GM23338 (cell line): ENCODE data around the gene HIVEP2. TPM values are rescaled to one million over a fixed set of nuclear protein-coding genes. Genes with fewer than 3 reads are reported as not detected.

Experiments used
- ATAC-seq: fragments of 200-7000 bp; cut with Tn5 transposase; 3 replicates; pipeline ENCODE4 v1.9.1; 2020
- DNase-seq: peaks from one replicate; pipeline ENCODE4 v3.0.0-alpha.2; 2015; ENCODE audit warnings: low spot score
- H2AFZ ChIP-seq: fragments of 200-600 bp; sonication (generic); 2 replicates; pipeline ENCODE4 v1.8.0; 2016; ENCODE audit warnings: antibody characterized with exemption, mild to moderate bottlenecking, moderate library complexity
- H3F3A ChIP-seq: fragments of 200-600 bp; sonication (generic); replicated peaks from 2 replicates; pipeline ENCODE4 v1.8.0; 2017; ENCODE audit warnings: antibody characterized with exemption, mixed run types, low read depth
- H3K27ac ChIP-seq: fragments of 200-600 bp; sonication (generic); 2 replicates; pipeline ENCODE4 v1.6.1; 2016; ENCODE audit warnings: low read depth
- H3K27me3 ChIP-seq: fragments of 200-600 bp; sonication (generic); 2 replicates; pipeline ENCODE4 v1.8.0; 2016; ENCODE audit warnings: mild to moderate bottlenecking, mixed run types, moderate library complexity; ENCODE audit not compliant: insufficient read depth
- H3K36me3 ChIP-seq: fragments of 200-600 bp; sonication (generic); 2 replicates; pipeline ENCODE4 v1.8.0; 2016; ENCODE audit warnings: mild to moderate bottlenecking; ENCODE audit not compliant: insufficient read depth
- H3K4me1 ChIP-seq: fragments of 200-600 bp; sonication (generic); 2 replicates; pipeline ENCODE4 v1.8.0; 2016; ENCODE audit warnings: mild to moderate bottlenecking, moderate library complexity; ENCODE audit not compliant: insufficient read depth
- H3K4me2 ChIP-seq: fragments of 200-600 bp; sonication (generic); 2 replicates; pipeline ENCODE4 v1.7.1; 2017; ENCODE audit warnings: mixed run types
- H3K4me3 ChIP-seq: fragments of 200-600 bp; sonication (generic); 2 replicates; pipeline ENCODE4 v1.6.1; 2016; ENCODE audit warnings: mixed run types
- H3K79me2 ChIP-seq: fragments of 200-600 bp; sonication (generic); replicated peaks from 2 replicates; pipeline ENCODE4 v1.8.0; 2017; ENCODE audit warnings: mild to moderate bottlenecking; ENCODE audit not compliant: insufficient read depth
- H3K9me2 ChIP-seq: fragments of 200-600 bp; sonication (generic); 2 replicates; pipeline ENCODE4 v1.8.0; 2017; ENCODE audit not compliant: insufficient read depth
- H4K20me1 ChIP-seq: fragments of 200-600 bp; sonication (generic); replicated peaks from 2 replicates; pipeline ENCODE4 v1.8.0; 2017; ENCODE audit warnings: mild to moderate bottlenecking; ENCODE audit not compliant: insufficient read depth
- H3K27ac Mint-ChIP-seq: 2 replicates; pipeline ENCODE4 v1.8.0; 2020; ENCODE audit warnings: inconsistent platforms, mild to moderate bottlenecking, moderate library complexity, mixed read lengths
- H3K27me3 Mint-ChIP-seq: 3 replicates; pipeline ENCODE4 v1.8.0; 2022; ENCODE audit warnings: low read depth, mild to moderate bottlenecking, moderate library complexity, mixed read lengths, inconsistent platforms; ENCODE audit not compliant: insufficient read depth, poor library complexity
- H3K36me3 Mint-ChIP-seq: 3 replicates; pipeline ENCODE4 v1.8.0; 2021; ENCODE audit warnings: low read depth, mild to moderate bottlenecking, inconsistent platforms, moderate library complexity, mixed read lengths
- H3K4me1 Mint-ChIP-seq: 3 replicates; pipeline ENCODE4 v1.8.0; 2020; ENCODE audit warnings: mild to moderate bottlenecking, inconsistent platforms, mixed read lengths
- H3K4me3 Mint-ChIP-seq: 3 replicates; pipeline ENCODE4 v1.8.0; 2021; ENCODE audit warnings: moderate library complexity, mild to moderate bottlenecking, inconsistent platforms, mixed read lengths
- H3K9me3 Mint-ChIP-seq: 3 replicates; pipeline ENCODE4 v1.8.0; 2020; ENCODE audit warnings: moderate library complexity, mild to moderate bottlenecking, inconsistent platforms, mixed read lengths
- CREB1 ChIP-seq: fragments of 250-450 bp; sonication (Bioruptor Pico); IDR thresholded peaks from 2 replicates; pipeline ENCODE4 v1.5.0; 2020; ENCODE audit warnings: low read depth, mild to moderate bottlenecking, moderate library complexity
- EZH2 ChIP-seq: fragments of 200-600 bp; sonication (generic); IDR thresholded peaks from one replicate; pipeline ENCODE4 v1.8.0; 2017; ENCODE audit warnings: antibody characterized with exemption, mild to moderate bottlenecking, low read depth; ENCODE audit not compliant: unreplicated experiment
- EZH2phosphoT487 ChIP-seq: fragments of 200-600 bp; sonication (generic); IDR thresholded peaks from one replicate; pipeline ENCODE4 v1.8.1; 2018; ENCODE audit warnings: antibody characterized with exemption; ENCODE audit not compliant: unreplicated experiment
- JUNB ChIP-seq: IDR thresholded peaks from one replicate; pipeline ENCODE4 v1.6.1; 2016; ENCODE audit warnings: antibody characterized with exemption; ENCODE audit not compliant: unreplicated experiment
- POLR2AphosphoS5 ChIP-seq: IDR thresholded peaks from 2 replicates; pipeline ENCODE4 v1.6.1; 2016; ENCODE audit warnings: antibody characterized with exemption, low read depth
- STAT1 ChIP-seq: IDR thresholded peaks from one replicate; pipeline ENCODE4 v1.6.1; 2016; ENCODE audit warnings: antibody characterized with exemption; ENCODE audit not compliant: unreplicated experiment
- ZNF114 ChIP-seq: fragments of 250-450 bp; sonication (Bioruptor Pico); IDR thresholded peaks from 2 replicates; pipeline ENCODE4 v1.5.0; 2020; ENCODE audit warnings: mild to moderate bottlenecking, moderate library complexity
- ZNF331 ChIP-seq: fragments of 250-450 bp; sonication (Bioruptor Pico); IDR thresholded peaks from 2 replicates; pipeline ENCODE4 v1.5.0; 2020; ENCODE audit warnings: low read depth, mild to moderate bottlenecking, moderate library complexity
- long read RNA-seq: library from polyadenylated mRNA; unstranded; transcript quantifications from one replicate; pipeline ENCODE4 v2.0.0, GENCODE V29; 2020; ENCODE audit not compliant: unreplicated experiment
- polyA plus RNA-seq: library from polyadenylated mRNA; unstranded; fragments of >200 nt; fragmentation: Nextera tagmentation; extraction: Ambion mirVana; gene quantifications from 2 replicates; pipeline ENCODE4 v1.2.1, GENCODE V29; 2016
- total RNA-seq: library from RNA; depleted of rRNA; stranded (reverse); fragments of >200 nt; shearing (Covaris generic); gene quantifications from 2 replicates; pipeline ENCODE4 v1.2.3, GENCODE V29; 2014; rRNA removed
- TF ChIP-seq, protein P1 (sequence below): IDR thresholded peaks from one replicate; pipeline ENCODE4 v1.6.1; 2018; ENCODE audit warnings: antibody characterized with exemption; ENCODE audit not compliant: unreplicated experiment
- TF ChIP-seq, protein P2 (sequence below): IDR thresholded peaks from 2 replicates; pipeline ENCODE4 v1.6.1; 2016; ENCODE audit warnings: antibody characterized with exemption
- TF ChIP-seq, protein P3 (sequence below): fragments of 250-450 bp; sonication (Bioruptor Pico); IDR thresholded peaks from 2 replicates; pipeline ENCODE4 v1.5.0; 2020; ENCODE audit warnings: mild to moderate bottlenecking, moderate library complexity

The HIVEP2 gene, protein sequence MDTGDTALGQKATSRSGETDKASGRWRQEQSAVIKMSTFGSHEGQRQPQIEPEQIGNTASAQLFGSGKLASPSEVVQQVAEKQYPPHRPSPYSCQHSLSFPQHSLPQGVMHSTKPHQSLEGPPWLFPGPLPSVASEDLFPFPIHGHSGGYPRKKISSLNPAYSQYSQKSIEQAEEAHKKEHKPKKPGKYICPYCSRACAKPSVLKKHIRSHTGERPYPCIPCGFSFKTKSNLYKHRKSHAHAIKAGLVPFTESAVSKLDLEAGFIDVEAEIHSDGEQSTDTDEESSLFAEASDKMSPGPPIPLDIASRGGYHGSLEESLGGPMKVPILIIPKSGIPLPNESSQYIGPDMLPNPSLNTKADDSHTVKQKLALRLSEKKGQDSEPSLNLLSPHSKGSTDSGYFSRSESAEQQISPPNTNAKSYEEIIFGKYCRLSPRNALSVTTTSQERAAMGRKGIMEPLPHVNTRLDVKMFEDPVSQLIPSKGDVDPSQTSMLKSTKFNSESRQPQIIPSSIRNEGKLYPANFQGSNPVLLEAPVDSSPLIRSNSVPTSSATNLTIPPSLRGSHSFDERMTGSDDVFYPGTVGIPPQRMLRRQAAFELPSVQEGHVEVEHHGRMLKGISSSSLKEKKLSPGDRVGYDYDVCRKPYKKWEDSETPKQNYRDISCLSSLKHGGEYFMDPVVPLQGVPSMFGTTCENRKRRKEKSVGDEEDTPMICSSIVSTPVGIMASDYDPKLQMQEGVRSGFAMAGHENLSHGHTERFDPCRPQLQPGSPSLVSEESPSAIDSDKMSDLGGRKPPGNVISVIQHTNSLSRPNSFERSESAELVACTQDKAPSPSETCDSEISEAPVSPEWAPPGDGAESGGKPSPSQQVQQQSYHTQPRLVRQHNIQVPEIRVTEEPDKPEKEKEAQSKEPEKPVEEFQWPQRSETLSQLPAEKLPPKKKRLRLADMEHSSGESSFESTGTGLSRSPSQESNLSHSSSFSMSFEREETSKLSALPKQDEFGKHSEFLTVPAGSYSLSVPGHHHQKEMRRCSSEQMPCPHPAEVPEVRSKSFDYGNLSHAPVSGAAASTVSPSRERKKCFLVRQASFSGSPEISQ (N-terminal part only)
- 6.6 and 7.4 TPM in 2 replicates for total RNA-seq
- polyA plus RNA-seq = 1.5 and 1.6 TPM in 2 replicates
- long read RNA-seq, partial matches to known transcripts = 0 of 3 reads
- long read RNA-seq, other reads (novel, unspliced or antisense) = 3 of 3 reads

DNA sequence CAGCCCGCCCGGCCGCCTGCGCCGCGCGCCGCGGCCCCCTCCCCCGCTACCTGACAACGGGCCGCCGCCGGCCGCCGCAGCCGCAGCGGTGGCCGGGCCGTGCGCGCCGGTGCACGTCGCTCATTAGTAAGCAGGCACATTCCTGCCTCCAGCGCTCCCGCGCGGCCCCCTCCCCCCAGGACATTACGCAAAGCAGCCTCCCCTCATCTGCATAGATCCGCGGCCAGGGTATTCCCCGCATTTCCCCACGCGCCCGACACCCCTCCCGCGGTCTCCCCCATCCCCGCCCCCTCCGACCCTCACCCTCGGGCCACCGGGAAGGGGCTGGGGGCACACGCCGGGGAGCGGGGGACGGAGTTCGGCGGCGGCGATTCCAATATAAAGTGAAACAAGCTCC is at the start of gene HIVEP2:
Gene HIVEP2 (minus strand): TSS at position 128 of the 397 bp plus-strand sequence. CDS start 170,438 bp downstream, outside the sequence.
- peak; percentile 36 for ATAC-seq
- peak within 1 kb of the TSS; percentile 98 for H3K27ac Mint-ChIP-seq
- no peaks in the 10 kb centered on the region; the same call in 2 of the 3 replicates for H3K9me3 Mint-ChIP-seq
- no peaks in the 10 kb centered on the region for H3K36me3 ChIP-seq
- DNase-seq = peak; percentile 89
- no peaks in the 10 kb centered on the region; the same call in 2 of the 3 replicates for H3K36me3 Mint-ChIP-seq
- H3K4me1 ChIP-seq = peaks cover 16% of the 10 kb centered on the region
- peak within 1 kb of the TSS; percentile 84 for H3K4me3 ChIP-seq
- H3K4me3 Mint-ChIP-seq = peak within 1 kb of the TSS; percentile 98
- H2AFZ ChIP-seq = peak within 1 kb of the TSS; percentile 72
- peaks cover 37% of the 10 kb centered on the region for H3K4me1 Mint-ChIP-seq
- peaks cover 41% of the 10 kb centered on the region for H3K79me2 ChIP-seq
- peak within 1 kb of the TSS; percentile 94 for H3K4me2 ChIP-seq
- peaks cover 16% of the 10 kb centered on the region for H3K27me3 Mint-ChIP-seq
- no peaks in the 10 kb centered on the region for H3K9me2 ChIP-seq
- peaks cover 4% of the 10 kb centered on the region; the same call in 1 of the 2 replicates for H3F3A ChIP-seq
- H4K20me1 ChIP-seq = peaks cover 4% of the 10 kb centered on the region; the same call in 1 of the 2 replicates
- H3K27me3 ChIP-seq = peaks cover 33% of the 10 kb centered on the region; the same call in 1 of the 2 replicates
- peak within 1 kb of the TSS; percentile 97 for H3K27ac ChIP-seq
- no peak for TF ChIP-seq ZNF114 (CRISPR knock-in tag)
- no peak for TF ChIP-seq CREB1 (CRISPR knock-in tag)
- no peak for TF ChIP-seq JUNB
- TF ChIP-seq POLR2AphosphoS5 = no peak
- TF ChIP-seq, protein P1, sequence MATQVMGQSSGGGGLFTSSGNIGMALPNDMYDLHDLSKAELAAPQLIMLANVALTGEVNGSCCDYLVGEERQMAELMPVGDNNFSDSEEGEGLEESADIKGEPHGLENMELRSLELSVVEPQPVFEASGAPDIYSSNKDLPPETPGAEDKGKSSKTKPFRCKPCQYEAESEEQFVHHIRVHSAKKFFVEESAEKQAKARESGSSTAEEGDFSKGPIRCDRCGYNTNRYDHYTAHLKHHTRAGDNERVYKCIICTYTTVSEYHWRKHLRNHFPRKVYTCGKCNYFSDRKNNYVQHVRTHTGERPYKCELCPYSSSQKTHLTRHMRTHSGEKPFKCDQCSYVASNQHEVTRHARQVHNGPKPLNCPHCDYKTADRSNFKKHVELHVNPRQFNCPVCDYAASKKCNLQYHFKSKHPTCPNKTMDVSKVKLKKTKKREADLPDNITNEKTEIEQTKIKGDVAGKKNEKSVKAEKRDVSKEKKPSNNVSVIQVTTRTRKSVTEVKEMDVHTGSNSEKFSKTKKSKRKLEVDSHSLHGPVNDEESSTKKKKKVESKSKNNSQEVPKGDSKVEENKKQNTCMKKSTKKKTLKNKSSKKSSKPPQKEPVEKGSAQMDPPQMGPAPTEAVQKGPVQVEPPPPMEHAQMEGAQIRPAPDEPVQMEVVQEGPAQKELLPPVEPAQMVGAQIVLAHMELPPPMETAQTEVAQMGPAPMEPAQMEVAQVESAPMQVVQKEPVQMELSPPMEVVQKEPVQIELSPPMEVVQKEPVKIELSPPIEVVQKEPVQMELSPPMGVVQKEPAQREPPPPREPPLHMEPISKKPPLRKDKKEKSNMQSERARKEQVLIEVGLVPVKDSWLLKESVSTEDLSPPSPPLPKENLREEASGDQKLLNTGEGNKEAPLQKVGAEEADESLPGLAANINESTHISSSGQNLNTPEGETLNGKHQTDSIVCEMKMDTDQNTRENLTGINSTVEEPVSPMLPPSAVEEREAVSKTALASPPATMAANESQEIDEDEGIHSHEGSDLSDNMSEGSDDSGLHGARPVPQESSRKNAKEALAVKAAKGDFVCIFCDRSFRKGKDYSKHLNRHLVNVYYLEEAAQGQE = no peak
- TF ChIP-seq EZH2phosphoT487 = no peak
- TF ChIP-seq STAT1 = no peak
- TF ChIP-seq, protein P2, sequence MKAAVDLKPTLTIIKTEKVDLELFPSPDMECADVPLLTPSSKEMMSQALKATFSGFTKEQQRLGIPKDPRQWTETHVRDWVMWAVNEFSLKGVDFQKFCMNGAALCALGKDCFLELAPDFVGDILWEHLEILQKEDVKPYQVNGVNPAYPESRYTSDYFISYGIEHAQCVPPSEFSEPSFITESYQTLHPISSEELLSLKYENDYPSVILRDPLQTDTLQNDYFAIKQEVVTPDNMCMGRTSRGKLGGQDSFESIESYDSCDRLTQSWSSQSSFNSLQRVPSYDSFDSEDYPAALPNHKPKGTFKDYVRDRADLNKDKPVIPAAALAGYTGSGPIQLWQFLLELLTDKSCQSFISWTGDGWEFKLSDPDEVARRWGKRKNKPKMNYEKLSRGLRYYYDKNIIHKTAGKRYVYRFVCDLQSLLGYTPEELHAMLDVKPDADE = no peak
- no peak for TF ChIP-seq EZH2
- TF ChIP-seq, protein P3, sequence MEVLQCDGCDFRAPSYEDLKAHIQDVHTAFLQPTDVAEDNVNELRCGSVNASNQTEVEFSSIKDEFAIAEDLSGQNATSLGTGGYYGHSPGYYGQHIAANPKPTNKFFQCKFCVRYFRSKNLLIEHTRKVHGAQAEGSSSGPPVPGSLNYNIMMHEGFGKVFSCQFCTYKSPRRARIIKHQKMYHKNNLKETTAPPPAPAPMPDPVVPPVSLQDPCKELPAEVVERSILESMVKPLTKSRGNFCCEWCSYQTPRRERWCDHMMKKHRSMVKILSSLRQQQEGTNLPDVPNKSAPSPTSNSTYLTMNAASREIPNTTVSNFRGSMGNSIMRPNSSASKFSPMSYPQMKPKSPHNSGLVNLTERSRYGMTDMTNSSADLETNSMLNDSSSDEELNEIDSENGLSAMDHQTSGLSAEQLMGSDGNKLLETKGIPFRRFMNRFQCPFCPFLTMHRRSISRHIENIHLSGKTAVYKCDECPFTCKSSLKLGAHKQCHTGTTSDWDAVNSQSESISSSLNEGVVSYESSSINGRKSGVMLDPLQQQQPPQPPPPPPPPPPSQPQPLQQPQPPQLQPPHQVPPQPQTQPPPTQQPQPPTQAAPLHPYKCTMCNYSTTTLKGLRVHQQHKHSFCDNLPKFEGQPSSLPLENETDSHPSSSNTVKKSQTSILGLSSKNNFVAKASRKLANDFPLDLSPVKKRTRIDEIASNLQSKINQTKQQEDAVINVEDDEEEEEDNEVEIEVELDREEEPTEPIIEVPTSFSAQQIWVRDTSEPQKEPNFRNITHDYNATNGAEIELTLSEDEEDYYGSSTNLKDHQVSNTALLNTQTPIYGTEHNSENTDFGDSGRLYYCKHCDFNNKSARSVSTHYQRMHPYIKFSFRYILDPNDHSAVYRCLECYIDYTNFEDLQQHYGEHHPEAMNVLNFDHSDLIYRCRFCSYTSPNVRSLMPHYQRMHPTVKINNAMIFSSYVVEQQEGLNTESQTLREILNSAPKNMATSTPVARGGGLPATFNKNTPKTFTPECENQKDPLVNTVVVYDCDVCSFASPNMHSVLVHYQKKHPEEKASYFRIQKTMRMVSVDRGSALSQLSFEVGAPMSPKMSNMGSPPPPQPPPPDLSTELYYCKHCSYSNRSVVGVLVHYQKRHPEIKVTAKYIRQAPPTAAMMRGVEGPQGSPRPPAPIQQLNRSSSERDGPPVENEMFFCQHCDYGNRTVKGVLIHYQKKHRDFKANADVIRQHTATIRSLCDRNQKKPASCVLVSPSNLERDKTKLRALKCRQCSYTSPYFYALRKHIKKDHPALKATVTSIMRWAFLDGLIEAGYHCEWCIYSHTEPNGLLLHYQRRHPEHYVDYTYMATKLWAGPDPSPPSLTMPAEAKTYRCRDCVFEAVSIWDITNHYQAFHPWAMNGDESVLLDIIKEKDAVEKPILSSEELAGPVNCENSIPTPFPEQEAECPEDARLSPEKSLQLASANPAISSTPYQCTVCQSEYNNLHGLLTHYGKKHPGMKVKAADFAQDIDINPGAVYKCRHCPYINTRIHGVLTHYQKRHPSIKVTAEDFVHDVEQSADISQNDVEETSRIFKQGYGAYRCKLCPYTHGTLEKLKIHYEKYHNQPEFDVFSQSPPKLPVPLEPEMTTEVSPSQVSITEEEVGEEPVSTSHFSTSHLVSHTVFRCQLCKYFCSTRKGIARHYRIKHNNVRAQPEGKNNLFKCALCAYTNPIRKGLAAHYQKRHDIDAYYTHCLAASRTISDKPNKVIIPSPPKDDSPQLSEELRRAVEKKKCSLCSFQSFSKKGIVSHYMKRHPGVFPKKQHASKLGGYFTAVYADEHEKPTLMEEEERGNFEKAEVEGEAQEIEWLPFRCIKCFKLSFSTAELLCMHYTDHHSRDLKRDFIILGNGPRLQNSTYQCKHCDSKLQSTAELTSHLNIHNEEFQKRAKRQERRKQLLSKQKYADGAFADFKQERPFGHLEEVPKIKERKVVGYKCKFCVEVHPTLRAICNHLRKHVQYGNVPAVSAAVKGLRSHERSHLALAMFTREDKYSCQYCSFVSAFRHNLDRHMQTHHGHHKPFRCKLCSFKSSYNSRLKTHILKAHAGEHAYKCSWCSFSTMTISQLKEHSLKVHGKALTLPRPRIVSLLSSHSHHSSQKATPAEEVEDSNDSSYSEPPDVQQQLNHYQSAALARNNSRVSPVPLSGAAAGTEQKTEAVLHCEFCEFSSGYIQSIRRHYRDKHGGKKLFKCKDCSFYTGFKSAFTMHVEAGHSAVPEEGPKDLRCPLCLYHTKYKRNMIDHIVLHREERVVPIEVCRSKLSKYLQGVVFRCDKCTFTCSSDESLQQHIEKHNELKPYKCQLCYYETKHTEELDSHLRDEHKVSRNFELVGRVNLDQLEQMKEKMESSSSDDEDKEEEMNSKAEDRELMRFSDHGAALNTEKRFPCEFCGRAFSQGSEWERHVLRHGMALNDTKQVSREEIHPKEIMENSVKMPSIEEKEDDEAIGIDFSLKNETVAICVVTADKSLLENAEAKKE (CRISPR knock-in tag) = no peak
- TF ChIP-seq ZNF331 (CRISPR knock-in tag) = no peak
